SK-N-SH (cell line): ENCODE data around the gene RIN3. TPM values are rescaled to one million over a fixed set of nuclear protein-coding genes. Genes with fewer than 3 reads are reported as not detected.

Source experiments
- CTCF ChIA-PET: fragments of 300-600, 350-600 bp; formaldehyde crosslinking; extraction: SDS; loops from one replicate; lab custom pipeline; 2021; lab: Yijun Ruan, JAX
- POLR2A ChIA-PET: fragments of 350-600 bp; sonication (Branson Sonifier 250); formaldehyde crosslinking; extraction: SDS; loops from one replicate; lab custom pipeline; 2020; ENCODE audit warnings: antibody characterized with exemption, inconsistent platforms; lab: Yijun Ruan, JAX
- DNase-seq: peaks from one replicate; pipeline ENCODE4 v3.0.0; 2012
- H2AFZ ChIP-seq: fragments of 200-600 bp; sonication (generic); 2 replicates; pipeline ENCODE4 v1.8.1; 2016; ENCODE audit warnings: antibody characterized with exemption, mild to moderate bottlenecking, low read depth
- H3F3A ChIP-seq: fragments of 200-600 bp; sonication (generic); replicated peaks from 2 replicates; pipeline ENCODE3; 2016; ENCODE audit warnings: antibody characterized with exemption, mild to moderate bottlenecking; ENCODE audit not compliant: insufficient read depth
- H3K27ac ChIP-seq, 2 experiments: fragments of 200-500 bp in 1 of 2; fragments of 200-600 bp in 1 of 2; sonication (Bioruptor generic) in 1 of 2; sonication (generic), shearing (Covaris generic) in 1 of 2; 2 replicates each; pipeline versions ENCODE4 v1.5.1 to v1.6.1; 2014 to 2016; ENCODE audit warnings: low read depth in 2 of 2, inconsistent platforms in 1 of 2, low read length in 1 of 2, mild to moderate bottlenecking in 1 of 2, mixed read lengths in 1 of 2
- H3K27me3 ChIP-seq: fragments of 200-600 bp; sonication (generic), shearing (Covaris generic); 2 replicates; pipeline ENCODE4 v1.6.1; 2016; ENCODE audit warnings: mixed run types; ENCODE audit not compliant: insufficient read depth
- H3K36me3 ChIP-seq, 2 experiments: fragments of 200-500 bp in 1 of 2; fragments of 200-600 bp in 1 of 2; sonication (Bioruptor generic) in 1 of 2; sonication (generic) in 1 of 2; replicated peaks in 1 of 2; 2 replicates each; pipeline versions ENCODE3 to v1.5.1; 2014 to 2016; ENCODE audit warnings: low read length in 1 of 2, mild to moderate bottlenecking in 1 of 2; ENCODE audit not compliant: insufficient read depth in 2 of 2, control insufficient read depth in 1 of 2
- H3K4me1 ChIP-seq, 2 experiments: fragments of 200-500 bp in 1 of 2; fragments of 200-600 bp in 1 of 2; sonication (Bioruptor generic) in 1 of 2; sonication (generic), shearing (Covaris generic) in 1 of 2; 2 replicates each; pipeline versions ENCODE4 v1.5.1 to v1.6.1; 2014 to 2016; ENCODE audit warnings: low read depth in 1 of 2, low read length in 1 of 2, mixed run types in 1 of 2; ENCODE audit not compliant: insufficient read depth in 2 of 2, control insufficient read depth in 1 of 2
- H3K4me2 ChIP-seq: fragments of 200-600 bp; sonication (generic), shearing (Covaris generic); 2 replicates; pipeline ENCODE4 v1.6.1; 2017; ENCODE audit warnings: mixed run types
- H3K4me3 ChIP-seq, 2 experiments: fragments of 200-500 bp in 1 of 2; fragments of 200-600 bp in 1 of 2; sonication (Bioruptor generic) in 1 of 2; sonication (generic), shearing (Covaris generic) in 1 of 2; 2 replicates each; pipeline versions ENCODE4 v1.5.1 to v1.8.1; 2014 to 2016; ENCODE audit warnings: low read depth in 2 of 2, inconsistent platforms in 1 of 2, low read length in 1 of 2, mild to moderate bottlenecking in 1 of 2, mixed read lengths in 1 of 2, moderate library complexity in 1 of 2
- H3K79me2 ChIP-seq: fragments of 200-600 bp; sonication (generic); 2 replicates; pipeline ENCODE4 v1.8.1; 2017; ENCODE audit warnings: mild to moderate bottlenecking; ENCODE audit not compliant: insufficient read depth
- H3K9ac ChIP-seq: fragments of 200-600 bp; sonication (generic); 2 replicates; pipeline ENCODE4 v1.6.1; 2017; ENCODE audit warnings: mixed run types
- H3K9me2 ChIP-seq: fragments of 200-600 bp; sonication (generic); 2 replicates; pipeline ENCODE4 v1.6.1; 2017; ENCODE audit warnings: mixed run types
- H3K9me3 ChIP-seq: fragments of 200-600 bp; sonication (generic); 2 replicates; pipeline ENCODE4 v1.6.1; 2017; ENCODE audit warnings: mixed run types, mild to moderate bottlenecking, moderate library complexity
- H4K20me1 ChIP-seq: fragments of 200-600 bp; sonication (generic); 2 replicates; pipeline ENCODE4 v1.6.1; 2017; ENCODE audit warnings: mild to moderate bottlenecking, mixed run types; ENCODE audit not compliant: insufficient read depth
- CTCF ChIP-seq: fragments of 200-600 bp; sonication (generic); IDR thresholded peaks from 2 replicates; pipeline ENCODE4 v1.6.1; 2017; ENCODE audit warnings: antibody characterized with exemption, mild to moderate bottlenecking, moderate library complexity
- EP300 ChIP-seq, 2 experiments: IDR thresholded peaks; 2 replicates each; pipeline versions ENCODE4 v1.4.0 to v1.6.1; 2012; ENCODE audit warnings: borderline replicate concordance in 1 of 2, low read depth in 1 of 2, low read length in 1 of 2
- EZH2phosphoT487 ChIP-seq: fragments of 200-600 bp; sonication (generic); IDR thresholded peaks from 2 replicates; pipeline ENCODE4 v1.6.1; 2017; ENCODE audit warnings: low read depth, mixed run types, mild to moderate bottlenecking, antibody characterized with exemption, moderate library complexity, borderline replicate concordance
- FOXM1 ChIP-seq: IDR thresholded peaks from 2 replicates; pipeline ENCODE4 v1.4.0; 2012; ENCODE audit warnings: low read depth, mild to moderate bottlenecking
- GABPA ChIP-seq: IDR thresholded peaks from 2 replicates; pipeline ENCODE4 v1.4.0; 2012; ENCODE audit warnings: low read depth, mild to moderate bottlenecking
- IRF3 ChIP-seq: fragments of 150-350 bp; IDR thresholded peaks from 2 replicates; pipeline ENCODE4 v1.6.1; 2016; ENCODE audit warnings: mild to moderate bottlenecking, low read depth, low read length
- MEF2A ChIP-seq: IDR thresholded peaks from 2 replicates; pipeline ENCODE4 v1.4.0; 2012; ENCODE audit warnings: low read depth, borderline replicate concordance
- MXI1 ChIP-seq: IDR thresholded peaks from 2 replicates; pipeline ENCODE4 v1.6.1; 2012; ENCODE audit warnings: mild to moderate bottlenecking, low read depth, low read length, improper control_type of control experiment
- PBX3 ChIP-seq: IDR thresholded peaks from 2 replicates; pipeline ENCODE4; 2012
- RAD21 ChIP-seq: IDR thresholded peaks from 2 replicates; pipeline ENCODE4 v1.6.1; 2012; ENCODE audit warnings: mild to moderate bottlenecking, low read length
- RFX5 ChIP-seq: IDR thresholded peaks from 2 replicates; pipeline ENCODE4 v1.6.1; 2012; ENCODE audit warnings: mild to moderate bottlenecking, improper control_type of control experiment, low read length
- RXRA ChIP-seq: IDR thresholded peaks from 2 replicates; pipeline ENCODE4 v1.4.0; 2012; ENCODE audit warnings: low read depth, mild to moderate bottlenecking, borderline replicate concordance
- SMC3 ChIP-seq: IDR thresholded peaks from 2 replicates; pipeline ENCODE4 v1.6.1; 2012; ENCODE audit warnings: low read depth, low read length, improper control_type of control experiment
- TAF1 ChIP-seq: IDR thresholded peaks from 2 replicates; pipeline ENCODE4 v1.6.1; 2012; ENCODE audit warnings: low read depth, mild to moderate bottlenecking, low read length, moderate library complexity, borderline replicate concordance
- USF1 ChIP-seq: IDR thresholded peaks from 2 replicates; pipeline ENCODE4 v1.4.0; 2012; ENCODE audit warnings: low read depth, borderline replicate concordance
- WGBS: methylation state at CpG from one replicate; pipeline ENCODE4 v1.1.6; 2017; ENCODE audit warnings: low lambda C conversion rate; 5-methylcytosine and 5-hydroxymethylcytosine counted together
- polyA plus RNA-seq, 3 experiments: library from polyadenylated mRNA; depleted of rRNA; stranded (reverse); fragments of >200 nt; gene quantifications; 2 replicates each; pipeline ENCODE4 v1.2.3, GENCODE V29; 2012
- TF ChIP-seq, protein P1 (sequence below): fragments of 150-350 bp; IDR thresholded peaks from 2 replicates; pipeline ENCODE4 v1.6.1; 2017; ENCODE audit warnings: antibody characterized with exemption, low read length, low read depth, borderline replicate concordance

RIN3 gene
- polyA plus RNA-seq, 1 of the 3 experiments (the other 2 are of a cell fraction), result 12.4 TPM

GRCh38 chr14:92719890-92720323, 206.3 kb downstream of the RIN3 start:
- no peaks in the 10 kb centered on the region for H3K9me2 ChIP-seq
- H3K4me1 ChIP-seq, result no peaks in the 10 kb centered on the region
- H3K27ac ChIP-seq, result no peak overlapping the region
- ChIA-PET CTCF (interaction anchor here (1.5 kb wide), 1 partner anchor 30 kb away, joined by 3 read pairs; no protein-coding TSS in a partner anchor), POLR2A (interaction anchor here (0.6 kb wide), 1 partner anchor 29 kb away, joined by 4 read pairs; no protein-coding TSS in a partner anchor)
- H3K36me3 ChIP-seq, result peaks cover 0 to 4% of the 10 kb centered on the region in 2 experiments
- no peaks in the 10 kb centered on the region for H4K20me1 ChIP-seq
- H2AFZ ChIP-seq, result no peak overlapping the region
- TF ChIP-seq EP300 (IDR thresholded peaks at IDR 0.05; ENCODE audit: borderline replicate concordance in 1 of 2, low read depth in 1 of 2, low read length in 1 of 2), result no peak
- TF ChIP-seq USF1, result no peak
- TF ChIP-seq SMC3, result no peak
- TF ChIP-seq, protein P1, sequence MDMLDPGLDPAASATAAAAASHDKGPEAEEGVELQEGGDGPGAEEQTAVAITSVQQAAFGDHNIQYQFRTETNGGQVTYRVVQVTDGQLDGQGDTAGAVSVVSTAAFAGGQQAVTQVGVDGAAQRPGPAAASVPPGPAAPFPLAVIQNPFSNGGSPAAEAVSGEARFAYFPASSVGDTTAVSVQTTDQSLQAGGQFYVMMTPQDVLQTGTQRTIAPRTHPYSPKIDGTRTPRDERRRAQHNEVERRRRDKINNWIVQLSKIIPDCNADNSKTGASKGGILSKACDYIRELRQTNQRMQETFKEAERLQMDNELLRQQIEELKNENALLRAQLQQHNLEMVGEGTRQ, result no peak
- TF ChIP-seq MEF2A, result no peak
- TF ChIP-seq RAD21, result no peak
- no peak for TF ChIP-seq CTCF
- no peak for TF ChIP-seq EZH2phosphoT487
- TF ChIP-seq GABPA, result no peak
- no peak for TF ChIP-seq MXI1
- TF ChIP-seq IRF3, result no peak
- no peak for TF ChIP-seq TAF1
- TF ChIP-seq RXRA, result no peak
- TF ChIP-seq PBX3, result no peak
- TF ChIP-seq RFX5, result no peak
- TF ChIP-seq FOXM1, result no peak
- H3K79me2 ChIP-seq, result no peaks in the 10 kb centered on the region
- H3K9me3 ChIP-seq, result no peaks in the 10 kb centered on the region
- no peak overlapping the region for H3K4me3 ChIP-seq
- DNase-seq, result no peak
- 87% methylated on average over 5 of the region's 5 CpGs for WGBS
- H3F3A ChIP-seq, result no peaks in the 10 kb centered on the region
- H3K9ac ChIP-seq, result no peak overlapping the region
- H3K27me3 ChIP-seq, result no peaks in the 10 kb centered on the region
- no peak overlapping the region for H3K4me2 ChIP-seq
